Sigmoid colon (tissue), 4 donors: ENCODE measurements around the gene RPP40.

Experiments used
- EP300 ChIP-seq, 4 donors: sonication (generic); formaldehyde crosslinking; IDR thresholded peaks; one replicate each; pipeline ENCODE4 v1.6.1; 2017; ENCODE audit warnings: antibody characterized with exemption in 4 of 4
- POLR2A ChIP-seq, 2 donors: fragments of 450-650 bp; IDR thresholded peaks; one replicate each; pipeline ENCODE4 v1.6.1; 2016; ENCODE audit warnings: antibody characterized with exemption in 2 of 2, mild to moderate bottlenecking in 2 of 2, moderate library complexity in 2 of 2
- TF ChIP-seq, protein P1 (sequence below), 4 experiments: fragments of 450-650 bp in 3 of 4; fragments of 200-600 bp in 1 of 4; IDR thresholded peaks; one replicate each; pipeline ENCODE4 v1.5.1; 2016 to 2019; ENCODE audit warnings: antibody characterized with exemption in 4 of 4, mild to moderate bottlenecking in 3 of 4, moderate library complexity in 2 of 4

- no peak for TF ChIP-seq POLR2A (IDR thresholded peaks at IDR 0.05)
- TF ChIP-seq, protein P1, sequence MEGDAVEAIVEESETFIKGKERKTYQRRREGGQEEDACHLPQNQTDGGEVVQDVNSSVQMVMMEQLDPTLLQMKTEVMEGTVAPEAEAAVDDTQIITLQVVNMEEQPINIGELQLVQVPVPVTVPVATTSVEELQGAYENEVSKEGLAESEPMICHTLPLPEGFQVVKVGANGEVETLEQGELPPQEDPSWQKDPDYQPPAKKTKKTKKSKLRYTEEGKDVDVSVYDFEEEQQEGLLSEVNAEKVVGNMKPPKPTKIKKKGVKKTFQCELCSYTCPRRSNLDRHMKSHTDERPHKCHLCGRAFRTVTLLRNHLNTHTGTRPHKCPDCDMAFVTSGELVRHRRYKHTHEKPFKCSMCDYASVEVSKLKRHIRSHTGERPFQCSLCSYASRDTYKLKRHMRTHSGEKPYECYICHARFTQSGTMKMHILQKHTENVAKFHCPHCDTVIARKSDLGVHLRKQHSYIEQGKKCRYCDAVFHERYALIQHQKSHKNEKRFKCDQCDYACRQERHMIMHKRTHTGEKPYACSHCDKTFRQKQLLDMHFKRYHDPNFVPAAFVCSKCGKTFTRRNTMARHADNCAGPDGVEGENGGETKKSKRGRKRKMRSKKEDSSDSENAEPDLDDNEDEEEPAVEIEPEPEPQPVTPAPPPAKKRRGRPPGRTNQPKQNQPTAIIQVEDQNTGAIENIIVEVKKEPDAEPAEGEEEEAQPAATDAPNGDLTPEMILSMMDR (IDR thresholded peaks at IDR 0.05) = no peak
- no peak for TF ChIP-seq EP300 (IDR thresholded peaks at IDR 0.05)
Measured at GRCh38 chr6:4965562-4966389, 38.1 kb downstream of the RPP40 start.
